Non-pigmented ciliary epithelial cell (primary cell): ENCODE measurements around the gene PRPF6.

ENCODE experiments used
- DNase-seq: peaks from one replicate; pipeline ENCODE4 v3.0.0-alpha.2; 2010; ENCODE audit warnings: low read depth

PRPF6 gene

GRCh38 chr20:64077541-64077875 lies 96.6 kb downstream of the PRPF6 start:
- DNase-seq = no peak

- DNase-seq = no peak
Observed at GRCh38 chr20:64077876-64078551, 97.1 kb downstream of the PRPF6 start.

GRCh38 chr20:64078934-64079272 lies 98.0 kb downstream of the PRPF6 start:
- DNase-seq = no peak

- no peak for DNase-seq
Observed at GRCh38 chr20:64079273-64080012, 98.5 kb downstream of the PRPF6 start, which contains the start of gene RGS19. Gene RGS19, minus strand, starts transcription at chr20:64079518. Its CDS starts 2,632 bp downstream, at chr20:64076886.

- DNase-seq = no peak
Observed at GRCh38 chr20:64080013-64080812, 99.3 kb downstream of the PRPF6 start, which contains the start of gene OPRL1. Gene OPRL1, plus strand, starts transcription at chr20:64080082. Its CDS starts 12,639 bp downstream, at chr20:64092721.

- no peak for DNase-seq
Observed at GRCh38 chr20:64080813-64081623, 100.1 kb downstream of the PRPF6 start.

- DNase-seq = no peak
Observed at GRCh38 chr20:64081624-64081964, 100.7 kb downstream of the PRPF6 start.

GRCh38 chr20:64082126-64082731 lies 101.3 kb downstream of the PRPF6 start:
- DNase-seq = no peak
